Measurements from ENCODE around the gene GALNT2.

The GALNT2 gene

DNA sequence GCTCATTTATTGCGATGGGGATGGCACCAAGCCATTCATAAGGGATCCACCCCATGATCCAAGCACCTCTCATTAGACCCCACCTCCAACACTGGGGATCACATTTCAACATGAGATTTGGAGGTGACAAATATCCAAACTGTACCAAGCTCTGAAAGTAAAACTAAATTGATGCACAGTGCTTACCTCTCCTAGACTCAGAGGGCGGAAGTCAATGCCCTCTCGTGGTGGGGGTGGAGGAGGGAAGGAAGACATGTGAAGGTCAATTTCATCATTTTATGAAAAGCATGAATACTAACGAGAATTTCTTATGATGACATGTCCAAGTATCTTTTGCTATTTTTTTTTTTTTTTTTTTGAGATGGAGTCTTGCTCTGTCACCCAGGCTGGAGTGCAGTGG, 239.1 kb downstream of the GALNT2 start:
- no peaks in the 10 kb centered on the region for H3K36me3 ChIP-seq (ENCODE audit: insufficient read depth, low read length)
- no peak overlapping the region for H3K4me3 ChIP-seq (ENCODE audit: low read depth in 1 of 2, low read length in 2 of 2)
- no peaks in the 10 kb centered on the region for H3K79me2 ChIP-seq (ENCODE audit: insufficient read depth, low read length)
- H3K4me2 ChIP-seq (ENCODE audit: insufficient read depth, low read length) = no peak overlapping the region
- H3K4me1 ChIP-seq (ENCODE audit: insufficient read depth, low read length) = peaks cover 5% of the 10 kb centered on the region
- H3K27ac ChIP-seq (ENCODE audit: low read length) = no peak overlapping the region
- H3K9ac ChIP-seq (ENCODE audit: low read depth, low read length) = no peak overlapping the region
- no peaks in the 10 kb centered on the region for H3K27me3 ChIP-seq (ENCODE audit: insufficient read depth, low read length, poor library complexity)
- no peak for ATAC-seq (ENCODE audit: insufficient read depth, low read depth)
- no peak overlapping the region for H2AFZ ChIP-seq (ENCODE audit: low read depth, low read length)
- TF ChIP-seq, protein P1, sequence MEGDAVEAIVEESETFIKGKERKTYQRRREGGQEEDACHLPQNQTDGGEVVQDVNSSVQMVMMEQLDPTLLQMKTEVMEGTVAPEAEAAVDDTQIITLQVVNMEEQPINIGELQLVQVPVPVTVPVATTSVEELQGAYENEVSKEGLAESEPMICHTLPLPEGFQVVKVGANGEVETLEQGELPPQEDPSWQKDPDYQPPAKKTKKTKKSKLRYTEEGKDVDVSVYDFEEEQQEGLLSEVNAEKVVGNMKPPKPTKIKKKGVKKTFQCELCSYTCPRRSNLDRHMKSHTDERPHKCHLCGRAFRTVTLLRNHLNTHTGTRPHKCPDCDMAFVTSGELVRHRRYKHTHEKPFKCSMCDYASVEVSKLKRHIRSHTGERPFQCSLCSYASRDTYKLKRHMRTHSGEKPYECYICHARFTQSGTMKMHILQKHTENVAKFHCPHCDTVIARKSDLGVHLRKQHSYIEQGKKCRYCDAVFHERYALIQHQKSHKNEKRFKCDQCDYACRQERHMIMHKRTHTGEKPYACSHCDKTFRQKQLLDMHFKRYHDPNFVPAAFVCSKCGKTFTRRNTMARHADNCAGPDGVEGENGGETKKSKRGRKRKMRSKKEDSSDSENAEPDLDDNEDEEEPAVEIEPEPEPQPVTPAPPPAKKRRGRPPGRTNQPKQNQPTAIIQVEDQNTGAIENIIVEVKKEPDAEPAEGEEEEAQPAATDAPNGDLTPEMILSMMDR (IDR thresholded peaks at IDR 0.05; ENCODE audit: borderline replicate concordance, extremely low read depth, low read length, poor library complexity, severe bottlenecking) = no peak
- no peak for TF ChIP-seq EZH2 (IDR thresholded peaks at IDR 0.05; ENCODE audit: borderline replicate concordance, low read depth, low read length, severe bottlenecking)
- H4K20me1 ChIP-seq (ENCODE audit: insufficient read depth, low read length) = no peaks in the 10 kb centered on the region
- no peaks in the 10 kb centered on the region for H3K9me3 ChIP-seq (ENCODE audit: insufficient read depth, low read length, severe bottlenecking)
- no peak for DNase-seq

DNA sequence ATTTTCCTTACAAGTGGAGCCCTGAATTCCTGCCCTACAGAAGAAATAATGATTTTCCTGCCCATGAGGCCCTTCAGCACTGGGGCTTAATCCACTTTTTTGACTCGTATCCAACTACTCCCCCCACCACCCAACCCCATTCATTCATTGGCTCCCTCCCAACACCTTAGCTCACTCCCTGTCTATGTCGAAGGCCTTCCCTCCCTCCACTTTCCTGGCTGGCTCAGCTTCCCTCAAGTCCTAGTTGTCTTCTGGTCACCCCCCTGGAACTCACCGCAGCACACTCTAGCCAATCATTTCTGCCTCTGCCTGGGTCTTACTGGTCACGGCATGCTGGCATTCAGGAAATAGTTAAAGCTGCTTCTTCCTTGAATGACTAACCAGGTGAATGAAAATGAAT, 240.2 kb downstream of the GALNT2 start:
- Histone ChIP-seq H3K9me3 (ENCODE audit: insufficient read depth, low read length, severe bottlenecking) (no peaks in the 10 kb centered on the region), H3K36me3 (ENCODE audit: insufficient read depth, low read length) (no peaks in the 10 kb centered on the region), H3K27ac (ENCODE audit: low read length) (no peak overlapping the region), H3K4me1 (ENCODE audit: insufficient read depth, low read length) (peaks cover 5% of the 10 kb centered on the region), H3K4me3 (ENCODE audit: low read depth in 1 of 2, low read length in 2 of 2) (no peak overlapping the region), H2AFZ (ENCODE audit: low read depth, low read length) (no peak overlapping the region), H3K79me2 (ENCODE audit: insufficient read depth, low read length) (no peaks in the 10 kb centered on the region), H3K4me2 (ENCODE audit: insufficient read depth, low read length) (no peak overlapping the region), H3K27me3 (ENCODE audit: insufficient read depth, low read length, poor library complexity) (no peaks in the 10 kb centered on the region), H4K20me1 (ENCODE audit: insufficient read depth, low read length) (no peaks in the 10 kb centered on the region), H3K9ac (ENCODE audit: low read depth, low read length) (no peak overlapping the region)
- ATAC-seq (ENCODE audit: insufficient read depth, low read depth) (no peak), DNase-seq (no peak)
- TF ChIP-seq EZH2 (IDR thresholded peaks at IDR 0.05; ENCODE audit: borderline replicate concordance, low read depth, low read length, severe bottlenecking) = no peak
- TF ChIP-seq, protein P1 (IDR thresholded peaks at IDR 0.05; ENCODE audit: borderline replicate concordance, extremely low read depth, low read length, poor library complexity, severe bottlenecking) = no peak

DNA sequence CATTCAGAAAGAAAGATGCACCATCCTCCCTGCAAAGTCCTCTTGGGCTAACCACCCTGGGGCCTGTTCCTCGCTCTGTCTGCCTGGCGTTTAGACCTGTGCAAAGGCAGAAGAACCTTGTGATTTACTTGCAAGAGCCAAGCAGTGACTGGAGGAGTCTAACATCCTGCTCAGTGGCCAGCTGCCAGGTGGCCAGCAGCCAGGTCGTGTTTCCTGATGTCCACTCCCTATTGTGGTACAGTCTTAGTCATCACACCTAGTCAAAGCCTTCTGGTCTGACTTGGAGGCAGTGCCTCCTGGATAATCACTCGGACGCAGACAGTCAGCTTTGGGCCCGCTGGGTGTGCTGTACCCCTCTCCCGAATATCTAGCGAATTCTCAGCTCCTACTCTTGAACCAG, 241.0 kb downstream of the GALNT2 start:
- DNase-seq (no peak), ATAC-seq (ENCODE audit: insufficient read depth, low read depth) (no peak)
- Histone ChIP-seq H3K9me3 (ENCODE audit: insufficient read depth, low read length, severe bottlenecking) (no peaks in the 10 kb centered on the region), H3K79me2 (ENCODE audit: insufficient read depth, low read length) (no peaks in the 10 kb centered on the region), H3K27ac (ENCODE audit: low read length) (no peak overlapping the region), H3K27me3 (ENCODE audit: insufficient read depth, low read length, poor library complexity) (no peaks in the 10 kb centered on the region), H4K20me1 (ENCODE audit: insufficient read depth, low read length) (no peaks in the 10 kb centered on the region), H3K4me2 (ENCODE audit: insufficient read depth, low read length) (no peak overlapping the region), H3K4me1 (ENCODE audit: insufficient read depth, low read length) (peaks cover 5% of the 10 kb centered on the region), H3K9ac (ENCODE audit: low read depth, low read length) (no peak overlapping the region), H3K4me3 (ENCODE audit: low read depth in 1 of 2, low read length in 2 of 2) (no peak overlapping the region), H2AFZ (ENCODE audit: low read depth, low read length) (no peak overlapping the region), H3K36me3 (ENCODE audit: insufficient read depth, low read length) (no peaks in the 10 kb centered on the region)
- TF ChIP-seq EZH2 (IDR thresholded peaks at IDR 0.05; ENCODE audit: borderline replicate concordance, low read depth, low read length, severe bottlenecking) = no peak
- TF ChIP-seq, protein P1 (IDR thresholded peaks at IDR 0.05; ENCODE audit: borderline replicate concordance, extremely low read depth, low read length, poor library complexity, severe bottlenecking) = no peak

DNA sequence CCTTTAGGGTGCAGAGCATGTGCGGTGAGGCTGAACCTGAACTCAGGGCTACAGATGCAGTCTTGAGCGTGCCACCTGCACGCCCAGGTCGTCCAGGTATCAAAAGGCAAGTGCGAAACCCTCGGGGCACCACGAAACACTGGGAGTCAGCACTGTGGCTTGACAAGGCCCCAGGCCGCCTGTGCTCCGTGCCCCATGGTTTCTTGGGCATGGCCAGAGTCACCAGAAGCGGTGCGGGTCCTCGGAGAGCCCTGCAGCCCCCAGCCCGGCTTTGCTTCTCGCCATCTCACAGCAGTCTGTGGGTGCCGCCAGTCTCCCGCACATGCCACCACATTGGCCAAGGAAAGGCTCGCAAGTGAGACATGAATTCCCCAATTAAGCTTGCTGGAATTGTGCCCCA, 241.8 kb downstream of the GALNT2 start:
- no peak overlapping the region for H2AFZ ChIP-seq (ENCODE audit: low read depth, low read length)
- no peaks in the 10 kb centered on the region for H4K20me1 ChIP-seq (ENCODE audit: insufficient read depth, low read length)
- no peak overlapping the region for H3K4me2 ChIP-seq (ENCODE audit: insufficient read depth, low read length)
- ATAC-seq (ENCODE audit: insufficient read depth, low read depth) (no peak), DNase-seq (no peak)
- H3K4me3 ChIP-seq (ENCODE audit: low read depth in 1 of 2, low read length in 2 of 2) = no peak overlapping the region
- no peak overlapping the region for H3K9ac ChIP-seq (ENCODE audit: low read depth, low read length)
- no peaks in the 10 kb centered on the region for H3K27me3 ChIP-seq (ENCODE audit: insufficient read depth, low read length, poor library complexity)
- H3K4me1 ChIP-seq (ENCODE audit: insufficient read depth, low read length) = peaks cover 5% of the 10 kb centered on the region
- TF ChIP-seq EZH2 (IDR thresholded peaks at IDR 0.05; ENCODE audit: borderline replicate concordance, low read depth, low read length, severe bottlenecking) = no peak
- TF ChIP-seq, protein P1 (IDR thresholded peaks at IDR 0.05; ENCODE audit: borderline replicate concordance, extremely low read depth, low read length, poor library complexity, severe bottlenecking) = no peak
- H3K36me3 ChIP-seq (ENCODE audit: insufficient read depth, low read length) = no peaks in the 10 kb centered on the region
- no peaks in the 10 kb centered on the region for H3K9me3 ChIP-seq (ENCODE audit: insufficient read depth, low read length, severe bottlenecking)
- H3K79me2 ChIP-seq (ENCODE audit: insufficient read depth, low read length) = no peaks in the 10 kb centered on the region
- no peak overlapping the region for H3K27ac ChIP-seq (ENCODE audit: low read length)

Measured in DND-41 (cell line).